GM23338 (cell line): ENCODE data around the gene FARS2. TPM values are rescaled to one million over a fixed set of nuclear protein-coding genes. Genes with fewer than 3 reads are reported as not detected.

Experiments used
- ATAC-seq: fragments of 200-7000 bp; cut with Tn5 transposase; 3 replicates; pipeline ENCODE4 v1.9.1; 2020
- DNase-seq: peaks from one replicate; pipeline ENCODE4 v3.0.0-alpha.2; 2015; ENCODE audit warnings: low spot score
- H2AFZ ChIP-seq: fragments of 200-600 bp; sonication (generic); 2 replicates; pipeline ENCODE4 v1.8.0; 2016; ENCODE audit warnings: antibody characterized with exemption, mild to moderate bottlenecking, moderate library complexity
- H3F3A ChIP-seq: fragments of 200-600 bp; sonication (generic); replicated peaks from 2 replicates; pipeline ENCODE4 v1.8.0; 2017; ENCODE audit warnings: antibody characterized with exemption, mixed run types, low read depth
- H3K27ac ChIP-seq: fragments of 200-600 bp; sonication (generic); 2 replicates; pipeline ENCODE4 v1.6.1; 2016; ENCODE audit warnings: low read depth
- H3K27me3 ChIP-seq: fragments of 200-600 bp; sonication (generic); 2 replicates; pipeline ENCODE4 v1.8.0; 2016; ENCODE audit warnings: mild to moderate bottlenecking, mixed run types, moderate library complexity; ENCODE audit not compliant: insufficient read depth
- H3K36me3 ChIP-seq: fragments of 200-600 bp; sonication (generic); 2 replicates; pipeline ENCODE4 v1.8.0; 2016; ENCODE audit warnings: mild to moderate bottlenecking; ENCODE audit not compliant: insufficient read depth
- H3K4me1 ChIP-seq: fragments of 200-600 bp; sonication (generic); 2 replicates; pipeline ENCODE4 v1.8.0; 2016; ENCODE audit warnings: mild to moderate bottlenecking, moderate library complexity; ENCODE audit not compliant: insufficient read depth
- H3K4me2 ChIP-seq: fragments of 200-600 bp; sonication (generic); 2 replicates; pipeline ENCODE4 v1.7.1; 2017; ENCODE audit warnings: mixed run types
- H3K4me3 ChIP-seq: fragments of 200-600 bp; sonication (generic); 2 replicates; pipeline ENCODE4 v1.6.1; 2016; ENCODE audit warnings: mixed run types
- H3K79me2 ChIP-seq: fragments of 200-600 bp; sonication (generic); replicated peaks from 2 replicates; pipeline ENCODE4 v1.8.0; 2017; ENCODE audit warnings: mild to moderate bottlenecking; ENCODE audit not compliant: insufficient read depth
- H3K9me2 ChIP-seq: fragments of 200-600 bp; sonication (generic); 2 replicates; pipeline ENCODE4 v1.8.0; 2017; ENCODE audit not compliant: insufficient read depth
- H4K20me1 ChIP-seq: fragments of 200-600 bp; sonication (generic); replicated peaks from 2 replicates; pipeline ENCODE4 v1.8.0; 2017; ENCODE audit warnings: mild to moderate bottlenecking; ENCODE audit not compliant: insufficient read depth
- H3K27ac Mint-ChIP-seq: 2 replicates; pipeline ENCODE4 v1.8.0; 2020; ENCODE audit warnings: inconsistent platforms, mild to moderate bottlenecking, moderate library complexity, mixed read lengths
- H3K27me3 Mint-ChIP-seq: 3 replicates; pipeline ENCODE4 v1.8.0; 2022; ENCODE audit warnings: low read depth, mild to moderate bottlenecking, moderate library complexity, mixed read lengths, inconsistent platforms; ENCODE audit not compliant: insufficient read depth, poor library complexity
- H3K36me3 Mint-ChIP-seq: 3 replicates; pipeline ENCODE4 v1.8.0; 2021; ENCODE audit warnings: low read depth, mild to moderate bottlenecking, inconsistent platforms, moderate library complexity, mixed read lengths
- H3K4me1 Mint-ChIP-seq: 3 replicates; pipeline ENCODE4 v1.8.0; 2020; ENCODE audit warnings: mild to moderate bottlenecking, inconsistent platforms, mixed read lengths
- H3K4me3 Mint-ChIP-seq: 3 replicates; pipeline ENCODE4 v1.8.0; 2021; ENCODE audit warnings: moderate library complexity, mild to moderate bottlenecking, inconsistent platforms, mixed read lengths
- H3K9me3 Mint-ChIP-seq: 3 replicates; pipeline ENCODE4 v1.8.0; 2020; ENCODE audit warnings: moderate library complexity, mild to moderate bottlenecking, inconsistent platforms, mixed read lengths
- CREB1 ChIP-seq: fragments of 250-450 bp; sonication (Bioruptor Pico); IDR thresholded peaks from 2 replicates; pipeline ENCODE4 v1.5.0; 2020; ENCODE audit warnings: low read depth, mild to moderate bottlenecking, moderate library complexity
- EZH2 ChIP-seq: fragments of 200-600 bp; sonication (generic); IDR thresholded peaks from one replicate; pipeline ENCODE4 v1.8.0; 2017; ENCODE audit warnings: antibody characterized with exemption, mild to moderate bottlenecking, low read depth; ENCODE audit not compliant: unreplicated experiment
- EZH2phosphoT487 ChIP-seq: fragments of 200-600 bp; sonication (generic); IDR thresholded peaks from one replicate; pipeline ENCODE4 v1.8.1; 2018; ENCODE audit warnings: antibody characterized with exemption; ENCODE audit not compliant: unreplicated experiment
- JUNB ChIP-seq: IDR thresholded peaks from one replicate; pipeline ENCODE4 v1.6.1; 2016; ENCODE audit warnings: antibody characterized with exemption; ENCODE audit not compliant: unreplicated experiment
- NANOG ChIP-seq: IDR thresholded peaks from 2 replicates; pipeline ENCODE4 v1.6.1; 2016; ENCODE audit warnings: antibody characterized with exemption, borderline replicate concordance
- POLR2AphosphoS5 ChIP-seq: IDR thresholded peaks from 2 replicates; pipeline ENCODE4 v1.6.1; 2016; ENCODE audit warnings: antibody characterized with exemption, low read depth
- STAT1 ChIP-seq: IDR thresholded peaks from one replicate; pipeline ENCODE4 v1.6.1; 2016; ENCODE audit warnings: antibody characterized with exemption; ENCODE audit not compliant: unreplicated experiment
- ZNF331 ChIP-seq: fragments of 250-450 bp; sonication (Bioruptor Pico); IDR thresholded peaks from 2 replicates; pipeline ENCODE4 v1.5.0; 2020; ENCODE audit warnings: low read depth, mild to moderate bottlenecking, moderate library complexity
- polyA plus RNA-seq: library from polyadenylated mRNA; unstranded; fragments of >200 nt; fragmentation: Nextera tagmentation; extraction: Ambion mirVana; gene quantifications from 2 replicates; pipeline ENCODE4 v1.2.1, GENCODE V29; 2016
- total RNA-seq: library from RNA; depleted of rRNA; stranded (reverse); fragments of >200 nt; shearing (Covaris generic); gene quantifications from 2 replicates; pipeline ENCODE4 v1.2.3, GENCODE V29; 2014
- TF ChIP-seq, protein P1 (sequence below): fragments of 250-450 bp; sonication (Bioruptor Pico); IDR thresholded peaks from 2 replicates; pipeline ENCODE4 v1.5.0; 2020; ENCODE audit warnings: mild to moderate bottlenecking, moderate library complexity
- TF ChIP-seq, protein P2 (sequence below): IDR thresholded peaks from 2 replicates; pipeline ENCODE4 v1.6.1; 2016; ENCODE audit warnings: antibody characterized with exemption
- TF ChIP-seq, protein P3 (sequence below), 2 experiments: fragments of 200-600 bp in 1 of 2; sonication (generic) in 1 of 2; conservative IDR thresholded peaks; 2 replicates each; pipeline versions ENCODE4 v1.5.1 to v1.6.1; 2016 to 2017; ENCODE audit warnings: antibody characterized with exemption in 2 of 2, low read depth in 2 of 2, mild to moderate bottlenecking in 2 of 2, moderate library complexity in 1 of 2
- TF ChIP-seq, protein P4 (sequence below): IDR thresholded peaks from one replicate; pipeline ENCODE4 v1.6.1; 2018; ENCODE audit warnings: antibody characterized with exemption; ENCODE audit not compliant: unreplicated experiment

The FARS2 gene
- total and polyA plus RNA-seq, 2 experiments from 2014 or later = 7.6 to 19.0 TPM

DNA sequence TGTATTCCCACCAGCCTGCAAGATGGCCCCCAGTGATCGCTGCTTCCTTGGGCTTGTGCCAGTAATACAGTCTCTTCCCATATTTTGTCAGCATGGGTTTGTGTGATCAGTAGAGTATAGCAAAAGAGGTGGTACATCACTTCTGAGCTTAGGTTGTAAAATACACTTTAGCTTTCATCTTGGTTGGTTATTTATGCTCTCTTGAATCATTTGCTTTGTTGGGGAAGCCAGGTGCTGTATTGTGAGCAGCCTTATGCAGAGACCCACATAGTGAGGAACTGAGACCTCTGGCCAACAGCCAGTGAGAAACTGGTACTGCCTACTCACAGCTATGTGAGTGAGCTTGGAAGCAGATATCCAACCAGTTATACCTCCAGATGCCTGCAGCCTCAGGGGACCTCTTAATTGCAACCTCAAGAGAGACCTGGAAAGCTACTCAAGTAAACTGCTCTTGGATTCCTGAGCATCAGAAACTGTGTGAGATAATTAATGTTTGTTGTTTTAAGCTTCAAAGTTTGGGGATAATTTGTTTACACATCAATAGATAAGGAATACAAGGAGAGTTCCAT is 229.3 kb downstream of the FARS2 start (continued):
- TF ChIP-seq, protein P1, sequence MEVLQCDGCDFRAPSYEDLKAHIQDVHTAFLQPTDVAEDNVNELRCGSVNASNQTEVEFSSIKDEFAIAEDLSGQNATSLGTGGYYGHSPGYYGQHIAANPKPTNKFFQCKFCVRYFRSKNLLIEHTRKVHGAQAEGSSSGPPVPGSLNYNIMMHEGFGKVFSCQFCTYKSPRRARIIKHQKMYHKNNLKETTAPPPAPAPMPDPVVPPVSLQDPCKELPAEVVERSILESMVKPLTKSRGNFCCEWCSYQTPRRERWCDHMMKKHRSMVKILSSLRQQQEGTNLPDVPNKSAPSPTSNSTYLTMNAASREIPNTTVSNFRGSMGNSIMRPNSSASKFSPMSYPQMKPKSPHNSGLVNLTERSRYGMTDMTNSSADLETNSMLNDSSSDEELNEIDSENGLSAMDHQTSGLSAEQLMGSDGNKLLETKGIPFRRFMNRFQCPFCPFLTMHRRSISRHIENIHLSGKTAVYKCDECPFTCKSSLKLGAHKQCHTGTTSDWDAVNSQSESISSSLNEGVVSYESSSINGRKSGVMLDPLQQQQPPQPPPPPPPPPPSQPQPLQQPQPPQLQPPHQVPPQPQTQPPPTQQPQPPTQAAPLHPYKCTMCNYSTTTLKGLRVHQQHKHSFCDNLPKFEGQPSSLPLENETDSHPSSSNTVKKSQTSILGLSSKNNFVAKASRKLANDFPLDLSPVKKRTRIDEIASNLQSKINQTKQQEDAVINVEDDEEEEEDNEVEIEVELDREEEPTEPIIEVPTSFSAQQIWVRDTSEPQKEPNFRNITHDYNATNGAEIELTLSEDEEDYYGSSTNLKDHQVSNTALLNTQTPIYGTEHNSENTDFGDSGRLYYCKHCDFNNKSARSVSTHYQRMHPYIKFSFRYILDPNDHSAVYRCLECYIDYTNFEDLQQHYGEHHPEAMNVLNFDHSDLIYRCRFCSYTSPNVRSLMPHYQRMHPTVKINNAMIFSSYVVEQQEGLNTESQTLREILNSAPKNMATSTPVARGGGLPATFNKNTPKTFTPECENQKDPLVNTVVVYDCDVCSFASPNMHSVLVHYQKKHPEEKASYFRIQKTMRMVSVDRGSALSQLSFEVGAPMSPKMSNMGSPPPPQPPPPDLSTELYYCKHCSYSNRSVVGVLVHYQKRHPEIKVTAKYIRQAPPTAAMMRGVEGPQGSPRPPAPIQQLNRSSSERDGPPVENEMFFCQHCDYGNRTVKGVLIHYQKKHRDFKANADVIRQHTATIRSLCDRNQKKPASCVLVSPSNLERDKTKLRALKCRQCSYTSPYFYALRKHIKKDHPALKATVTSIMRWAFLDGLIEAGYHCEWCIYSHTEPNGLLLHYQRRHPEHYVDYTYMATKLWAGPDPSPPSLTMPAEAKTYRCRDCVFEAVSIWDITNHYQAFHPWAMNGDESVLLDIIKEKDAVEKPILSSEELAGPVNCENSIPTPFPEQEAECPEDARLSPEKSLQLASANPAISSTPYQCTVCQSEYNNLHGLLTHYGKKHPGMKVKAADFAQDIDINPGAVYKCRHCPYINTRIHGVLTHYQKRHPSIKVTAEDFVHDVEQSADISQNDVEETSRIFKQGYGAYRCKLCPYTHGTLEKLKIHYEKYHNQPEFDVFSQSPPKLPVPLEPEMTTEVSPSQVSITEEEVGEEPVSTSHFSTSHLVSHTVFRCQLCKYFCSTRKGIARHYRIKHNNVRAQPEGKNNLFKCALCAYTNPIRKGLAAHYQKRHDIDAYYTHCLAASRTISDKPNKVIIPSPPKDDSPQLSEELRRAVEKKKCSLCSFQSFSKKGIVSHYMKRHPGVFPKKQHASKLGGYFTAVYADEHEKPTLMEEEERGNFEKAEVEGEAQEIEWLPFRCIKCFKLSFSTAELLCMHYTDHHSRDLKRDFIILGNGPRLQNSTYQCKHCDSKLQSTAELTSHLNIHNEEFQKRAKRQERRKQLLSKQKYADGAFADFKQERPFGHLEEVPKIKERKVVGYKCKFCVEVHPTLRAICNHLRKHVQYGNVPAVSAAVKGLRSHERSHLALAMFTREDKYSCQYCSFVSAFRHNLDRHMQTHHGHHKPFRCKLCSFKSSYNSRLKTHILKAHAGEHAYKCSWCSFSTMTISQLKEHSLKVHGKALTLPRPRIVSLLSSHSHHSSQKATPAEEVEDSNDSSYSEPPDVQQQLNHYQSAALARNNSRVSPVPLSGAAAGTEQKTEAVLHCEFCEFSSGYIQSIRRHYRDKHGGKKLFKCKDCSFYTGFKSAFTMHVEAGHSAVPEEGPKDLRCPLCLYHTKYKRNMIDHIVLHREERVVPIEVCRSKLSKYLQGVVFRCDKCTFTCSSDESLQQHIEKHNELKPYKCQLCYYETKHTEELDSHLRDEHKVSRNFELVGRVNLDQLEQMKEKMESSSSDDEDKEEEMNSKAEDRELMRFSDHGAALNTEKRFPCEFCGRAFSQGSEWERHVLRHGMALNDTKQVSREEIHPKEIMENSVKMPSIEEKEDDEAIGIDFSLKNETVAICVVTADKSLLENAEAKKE = no peak
- no peak for TF ChIP-seq POLR2AphosphoS5
- TF ChIP-seq STAT1 = no peak
- no peak for TF ChIP-seq NANOG
- no peak for TF ChIP-seq CREB1 (CRISPR knock-in tag)
- no peak for TF ChIP-seq ZNF331
- TF ChIP-seq JUNB = no peak
- TF ChIP-seq, protein P2, sequence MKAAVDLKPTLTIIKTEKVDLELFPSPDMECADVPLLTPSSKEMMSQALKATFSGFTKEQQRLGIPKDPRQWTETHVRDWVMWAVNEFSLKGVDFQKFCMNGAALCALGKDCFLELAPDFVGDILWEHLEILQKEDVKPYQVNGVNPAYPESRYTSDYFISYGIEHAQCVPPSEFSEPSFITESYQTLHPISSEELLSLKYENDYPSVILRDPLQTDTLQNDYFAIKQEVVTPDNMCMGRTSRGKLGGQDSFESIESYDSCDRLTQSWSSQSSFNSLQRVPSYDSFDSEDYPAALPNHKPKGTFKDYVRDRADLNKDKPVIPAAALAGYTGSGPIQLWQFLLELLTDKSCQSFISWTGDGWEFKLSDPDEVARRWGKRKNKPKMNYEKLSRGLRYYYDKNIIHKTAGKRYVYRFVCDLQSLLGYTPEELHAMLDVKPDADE = no peak
- no peak for TF ChIP-seq EZH2

DNA sequence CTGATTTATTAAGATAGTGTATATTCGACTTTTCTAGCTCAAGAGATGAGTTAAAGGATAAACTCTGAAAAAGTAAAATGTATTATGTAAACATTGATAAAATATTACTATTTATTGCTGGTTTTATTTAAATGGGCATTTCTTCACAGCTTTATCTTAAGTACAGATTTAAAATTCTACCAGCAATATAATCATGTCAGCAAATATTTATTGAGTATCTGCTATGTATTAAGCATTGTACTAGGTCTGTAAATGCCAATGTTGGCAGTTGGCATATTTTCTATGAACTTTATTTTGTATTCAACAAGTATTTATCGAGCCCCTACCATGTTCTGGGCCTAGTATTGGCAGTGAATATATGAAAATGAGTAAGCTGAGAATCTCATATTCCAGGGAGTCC is 231.0 kb downstream of the FARS2 start:
- Histone ChIP-seq H3K4me1 (no peaks in the 10 kb centered on the region; the same call in 1 of the 2 replicates), H3F3A (no peaks in the 10 kb centered on the region), H3K4me2 (no peak overlapping the region), H3K79me2 (no peaks in the 10 kb centered on the region), H3K36me3 (no peaks in the 10 kb centered on the region), H4K20me1 (no peaks in the 10 kb centered on the region), H3K27me3 (no peaks in the 10 kb centered on the region), H3K27ac (no peak overlapping the region), H3K4me3 (no peak overlapping the region), H3K9me2 (no peaks in the 10 kb centered on the region), H2AFZ (no peak overlapping the region)
- H3K27ac Mint-ChIP-seq = no peak overlapping the region
- H3K4me3 Mint-ChIP-seq = no peak overlapping the region
- H3K27me3 Mint-ChIP-seq = no peaks in the 10 kb centered on the region
- H3K4me1 Mint-ChIP-seq = peaks cover 5% of the 10 kb centered on the region; the same call in 2 of the 3 replicates
- DNase-seq (no peak), ATAC-seq (no peak)
- TF ChIP-seq ZNF331 (no peak), EZH2 (no peak), EZH2phosphoT487 (no peak)
- TF ChIP-seq, protein P3, sequence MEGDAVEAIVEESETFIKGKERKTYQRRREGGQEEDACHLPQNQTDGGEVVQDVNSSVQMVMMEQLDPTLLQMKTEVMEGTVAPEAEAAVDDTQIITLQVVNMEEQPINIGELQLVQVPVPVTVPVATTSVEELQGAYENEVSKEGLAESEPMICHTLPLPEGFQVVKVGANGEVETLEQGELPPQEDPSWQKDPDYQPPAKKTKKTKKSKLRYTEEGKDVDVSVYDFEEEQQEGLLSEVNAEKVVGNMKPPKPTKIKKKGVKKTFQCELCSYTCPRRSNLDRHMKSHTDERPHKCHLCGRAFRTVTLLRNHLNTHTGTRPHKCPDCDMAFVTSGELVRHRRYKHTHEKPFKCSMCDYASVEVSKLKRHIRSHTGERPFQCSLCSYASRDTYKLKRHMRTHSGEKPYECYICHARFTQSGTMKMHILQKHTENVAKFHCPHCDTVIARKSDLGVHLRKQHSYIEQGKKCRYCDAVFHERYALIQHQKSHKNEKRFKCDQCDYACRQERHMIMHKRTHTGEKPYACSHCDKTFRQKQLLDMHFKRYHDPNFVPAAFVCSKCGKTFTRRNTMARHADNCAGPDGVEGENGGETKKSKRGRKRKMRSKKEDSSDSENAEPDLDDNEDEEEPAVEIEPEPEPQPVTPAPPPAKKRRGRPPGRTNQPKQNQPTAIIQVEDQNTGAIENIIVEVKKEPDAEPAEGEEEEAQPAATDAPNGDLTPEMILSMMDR (conservative IDR thresholded peaks at IDR 0.05; ENCODE audit: low read depth in 2 of 2) = no peak
- TF ChIP-seq, protein P4, sequence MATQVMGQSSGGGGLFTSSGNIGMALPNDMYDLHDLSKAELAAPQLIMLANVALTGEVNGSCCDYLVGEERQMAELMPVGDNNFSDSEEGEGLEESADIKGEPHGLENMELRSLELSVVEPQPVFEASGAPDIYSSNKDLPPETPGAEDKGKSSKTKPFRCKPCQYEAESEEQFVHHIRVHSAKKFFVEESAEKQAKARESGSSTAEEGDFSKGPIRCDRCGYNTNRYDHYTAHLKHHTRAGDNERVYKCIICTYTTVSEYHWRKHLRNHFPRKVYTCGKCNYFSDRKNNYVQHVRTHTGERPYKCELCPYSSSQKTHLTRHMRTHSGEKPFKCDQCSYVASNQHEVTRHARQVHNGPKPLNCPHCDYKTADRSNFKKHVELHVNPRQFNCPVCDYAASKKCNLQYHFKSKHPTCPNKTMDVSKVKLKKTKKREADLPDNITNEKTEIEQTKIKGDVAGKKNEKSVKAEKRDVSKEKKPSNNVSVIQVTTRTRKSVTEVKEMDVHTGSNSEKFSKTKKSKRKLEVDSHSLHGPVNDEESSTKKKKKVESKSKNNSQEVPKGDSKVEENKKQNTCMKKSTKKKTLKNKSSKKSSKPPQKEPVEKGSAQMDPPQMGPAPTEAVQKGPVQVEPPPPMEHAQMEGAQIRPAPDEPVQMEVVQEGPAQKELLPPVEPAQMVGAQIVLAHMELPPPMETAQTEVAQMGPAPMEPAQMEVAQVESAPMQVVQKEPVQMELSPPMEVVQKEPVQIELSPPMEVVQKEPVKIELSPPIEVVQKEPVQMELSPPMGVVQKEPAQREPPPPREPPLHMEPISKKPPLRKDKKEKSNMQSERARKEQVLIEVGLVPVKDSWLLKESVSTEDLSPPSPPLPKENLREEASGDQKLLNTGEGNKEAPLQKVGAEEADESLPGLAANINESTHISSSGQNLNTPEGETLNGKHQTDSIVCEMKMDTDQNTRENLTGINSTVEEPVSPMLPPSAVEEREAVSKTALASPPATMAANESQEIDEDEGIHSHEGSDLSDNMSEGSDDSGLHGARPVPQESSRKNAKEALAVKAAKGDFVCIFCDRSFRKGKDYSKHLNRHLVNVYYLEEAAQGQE = no peak
- no peaks in the 10 kb centered on the region for H3K36me3 Mint-ChIP-seq
- no peaks in the 10 kb centered on the region for H3K9me3 Mint-ChIP-seq
